GM12878 (cell line): Measurements from ENCODE around the gene ZFP36. TPM values are rescaled to one million over a fixed set of nuclear protein-coding genes. Genes with fewer than 3 reads are reported as not detected.

ENCODE experiments used
- EP300 ChIP-seq, 2 experiments: fragments of 150-350 bp in 1 of 2; IDR thresholded peaks; 2 replicates each; pipeline ENCODE4 v1.6.1; 2011 to 2012; ENCODE audit warnings: low read depth in 2 of 2, low read length in 2 of 2, borderline replicate concordance in 1 of 2, improper control_type of control experiment in 1 of 2, inconsistent platforms in 1 of 2; ENCODE audit not compliant: control insufficient read depth in 1 of 2
- FOS ChIP-seq: IDR thresholded peaks from 3 replicates; pipeline ENCODE4 v1.6.1; 2011; ENCODE audit warnings: borderline replicate concordance; ENCODE audit not compliant: insufficient read length; ENCODE audit errors: extremely low read depth
- GATAD2B ChIP-seq: fragments of 450-650 bp; conservative IDR thresholded peaks from 2 replicates; pipeline ENCODE4 v1.6.1; 2017; ENCODE audit warnings: low read depth, mild to moderate bottlenecking, moderate library complexity
- KDM1A ChIP-seq: fragments of 200-600 bp; sonication (generic); IDR thresholded peaks from 2 replicates; pipeline ENCODE4 v1.6.1; 2016; ENCODE audit warnings: borderline replicate concordance
- LARP7 ChIP-seq: fragments of 450-650 bp; IDR thresholded peaks from 2 replicates; pipeline ENCODE4 v1.6.1; 2017; ENCODE audit warnings: mild to moderate bottlenecking
- MTA2 ChIP-seq: fragments of 450-650 bp; IDR thresholded peaks from 2 replicates; pipeline ENCODE4 v1.6.1; 2016; ENCODE audit warnings: low read depth, mild to moderate bottlenecking, moderate library complexity
- NFIC ChIP-seq: IDR thresholded peaks from 2 replicates; pipeline ENCODE4 v1.6.1; 2012; ENCODE audit warnings: low read depth, mild to moderate bottlenecking, inconsistent platforms, low read length, moderate library complexity
- NR2F1 ChIP-seq: fragments of 450-650 bp; conservative IDR thresholded peaks from 2 replicates; pipeline ENCODE4 v1.6.1; 2017; ENCODE audit warnings: mild to moderate bottlenecking
- PAX5 ChIP-seq: IDR thresholded peaks from 2 replicates; pipeline ENCODE4 v1.6.1; 2011; ENCODE audit warnings: low read depth, low read length, borderline replicate concordance
- PML ChIP-seq: IDR thresholded peaks from 2 replicates; pipeline ENCODE4 v1.6.1; 2012; ENCODE audit warnings: low read length, inconsistent platforms
- SMARCA5 ChIP-seq: fragments of 450-650 bp; IDR thresholded peaks from 2 replicates; pipeline ENCODE4 v1.6.1; 2017; ENCODE audit warnings: mild to moderate bottlenecking
- SRF ChIP-seq, 2 experiments: IDR thresholded peaks; 2 replicates each; pipeline ENCODE4 v1.6.1; 2011; ENCODE audit warnings: low read depth in 2 of 2, low read length in 2 of 2, mild to moderate bottlenecking in 1 of 2, moderate library complexity in 1 of 2
- TCF12 ChIP-seq: IDR thresholded peaks from 2 replicates; pipeline ENCODE4 v1.6.1; 2011; ENCODE audit warnings: low read depth, mild to moderate bottlenecking, low read length
- TCF7 ChIP-seq: IDR thresholded peaks from 2 replicates; pipeline ENCODE4 v1.6.1; 2014; ENCODE audit warnings: antibody characterized with exemption, borderline replicate concordance
- ZNF274 ChIP-seq: IDR thresholded peaks from one replicate; pipeline ENCODE4 v1.8.0; 2011; ENCODE audit not compliant: insufficient read length, insufficient read depth
- ZNF384 ChIP-seq: IDR thresholded peaks from 2 replicates; pipeline ENCODE4 v1.6.1; 2012; ENCODE audit warnings: low read depth, mild to moderate bottlenecking, low read length, improper control_type of control experiment, borderline replicate concordance
- polyA plus RNA-seq, 11 experiments: library from polyadenylated mRNA; depleted of rRNA in 4 of 11; unstranded in 6 of 11; stranded (reverse) in 5 of 11; fragments of >200 nt; fragmentation: Nextera tagmentation in 4 of 11; fragmentation: Illumina TruSeq in 1 of 11; extraction: Ambion mirVana in 4 of 11; extraction: Trizol in 1 of 11; gene quantifications; 1 replicate in 1 of 11; 2 replicates in 10 of 11; pipeline versions ENCODE4 v1.2.1 to v1.2.3, GENCODE V29; 2011 to 2016; ENCODE audit warnings: inconsistent platforms in 2 of 11, missing spikeins in 2 of 11, low read depth in 1 of 11
- total RNA-seq, 4 experiments: library from RNA; depleted of rRNA in 3 of 4; stranded (reverse); fragments of >200 nt in 3 of 4; fragmentation: Illumina TruSeq in 1 of 4; extraction: Trizol in 1 of 4; gene quantifications; 2 replicates each; pipeline versions ENCODE4 v1.2.1 to v1.2.3, GENCODE V29; 2013 to 2021
- TF ChIP-seq, protein P1 (sequence below): fragments of 450-650 bp; IDR thresholded peaks from 2 replicates; pipeline ENCODE4 v1.6.1; 2018; ENCODE audit warnings: mild to moderate bottlenecking, low read depth, moderate library complexity; ENCODE audit not compliant: partially characterized antibody
- TF ChIP-seq, protein P2 (sequence below): IDR thresholded peaks from 2 replicates; pipeline ENCODE4 v1.6.1; 2012; ENCODE audit warnings: improper control_type of control experiment, low read depth, low read length; ENCODE audit not compliant: insufficient replicate concordance
- TF ChIP-seq, protein P3 (sequence below): fragments of 450-650 bp; IDR thresholded peaks from 2 replicates; pipeline ENCODE4 v1.6.1; 2016; ENCODE audit warnings: mild to moderate bottlenecking

Gene ZFP36
- total and polyA plus RNA-seq, 10 of the 15 experiments (the other 5 are each of a cell fraction or from before 2014, with no cell fraction given), result 5.3 to 55.0 (median 18.1) TPM

DNA sequence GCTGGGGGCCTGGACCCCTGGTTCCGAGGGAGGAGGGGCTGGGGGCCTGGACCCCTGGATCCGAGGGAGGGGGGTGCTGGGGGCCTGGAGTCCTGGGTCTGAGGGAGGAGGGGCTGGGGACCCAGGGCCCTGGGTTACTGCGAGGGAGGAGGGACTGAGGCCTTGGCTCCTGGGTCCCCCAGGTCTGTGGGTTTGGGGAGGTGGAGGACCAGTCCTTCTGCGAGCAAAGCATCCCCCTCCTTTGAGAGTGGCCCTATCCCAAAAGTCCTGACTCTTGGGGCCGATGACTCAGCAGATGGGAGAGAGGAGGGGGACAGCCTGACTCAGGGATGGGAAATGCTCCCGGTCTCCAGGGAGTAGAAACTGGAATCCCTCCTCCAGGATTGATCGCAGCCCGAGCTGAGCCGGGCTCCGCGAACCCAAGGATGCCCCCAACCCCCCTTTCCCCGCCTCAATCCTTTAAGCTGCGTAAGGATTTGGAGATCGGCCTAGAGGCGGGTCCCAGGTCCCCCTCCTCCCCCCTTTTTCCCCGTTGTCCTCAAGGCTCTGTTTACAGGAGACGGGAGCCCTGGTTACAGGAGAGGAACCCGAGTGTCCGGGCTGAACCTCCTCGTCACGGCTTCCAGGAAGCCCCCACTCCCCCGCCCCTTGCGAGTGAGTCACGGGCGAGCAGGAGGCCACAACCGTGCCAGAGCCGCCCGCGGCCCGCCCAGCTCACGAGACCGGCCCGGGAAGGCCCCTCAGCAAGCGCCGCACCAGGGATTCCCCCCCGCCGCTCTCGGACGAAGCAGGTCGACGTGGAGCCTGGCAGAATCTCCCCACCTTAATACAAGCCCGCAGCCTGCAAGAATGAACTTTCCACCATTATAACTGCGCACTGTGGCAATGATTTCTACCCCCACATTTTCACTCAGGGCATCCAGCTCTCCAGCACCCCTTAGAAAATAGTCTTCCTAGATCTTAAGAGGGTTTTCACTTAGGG, 3.0 kb upstream of the ZFP36 start (continued):
- TF ChIP-seq, protein P1, sequence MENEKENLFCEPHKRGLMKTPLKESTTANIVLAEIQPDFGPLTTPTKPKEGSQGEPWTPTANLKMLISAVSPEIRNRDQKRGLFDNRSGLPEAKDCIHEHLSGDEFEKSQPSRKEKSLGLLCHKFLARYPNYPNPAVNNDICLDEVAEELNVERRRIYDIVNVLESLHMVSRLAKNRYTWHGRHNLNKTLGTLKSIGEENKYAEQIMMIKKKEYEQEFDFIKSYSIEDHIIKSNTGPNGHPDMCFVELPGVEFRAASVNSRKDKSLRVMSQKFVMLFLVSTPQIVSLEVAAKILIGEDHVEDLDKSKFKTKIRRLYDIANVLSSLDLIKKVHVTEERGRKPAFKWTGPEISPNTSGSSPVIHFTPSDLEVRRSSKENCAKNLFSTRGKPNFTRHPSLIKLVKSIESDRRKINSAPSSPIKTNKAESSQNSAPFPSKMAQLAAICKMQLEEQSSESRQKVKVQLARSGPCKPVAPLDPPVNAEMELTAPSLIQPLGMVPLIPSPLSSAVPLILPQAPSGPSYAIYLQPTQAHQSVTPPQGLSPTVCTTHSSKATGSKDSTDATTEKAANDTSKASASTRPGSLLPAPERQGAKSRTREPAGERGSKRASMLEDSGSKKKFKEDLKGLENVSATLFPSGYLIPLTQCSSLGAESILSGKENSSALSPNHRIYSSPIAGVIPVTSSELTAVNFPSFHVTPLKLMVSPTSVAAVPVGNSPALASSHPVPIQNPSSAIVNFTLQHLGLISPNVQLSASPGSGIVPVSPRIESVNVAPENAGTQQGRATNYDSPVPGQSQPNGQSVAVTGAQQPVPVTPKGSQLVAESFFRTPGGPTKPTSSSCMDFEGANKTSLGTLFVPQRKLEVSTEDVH, result no peak
- TF ChIP-seq PAX5 (peak; percentile 81), PML (no peak), EP300 (IDR thresholded peaks at IDR 0.05; ENCODE audit: borderline replicate concordance in 1 of 2, control insufficient read depth in 1 of 2, low read depth in 2 of 2, low read length in 2 of 2) (peak; percentile 58 to 80), ZNF274 (no peak), NR2F1 (peak; percentile 84), ZNF384 (0 out of 2 replicates have a peak, but pooled peaks have one; percentile 2), KDM1A (no peak), SMARCA5 (peak; percentile 19; the same call in 1 of the 2 replicates), LARP7 (0 out of 2 replicates have a peak, but pooled peaks have one; percentile 26), SRF (IDR thresholded peaks at IDR 0.05; ENCODE audit: low read depth in 2 of 2, low read length in 2 of 2) (0 out of 4 replicates have a peak, but pooled peaks of 1 of the 2 experiments have one; percentile 7), MTA2 (peak; percentile 50; the same call in 1 of the 2 replicates), NFIC (no peak), TCF7 (no peak), FOS (no peak), TCF12 (peak; percentile 77; the same call in 1 of the 2 replicates), GATAD2B (peak; percentile 85)
- TF ChIP-seq, protein P2, sequence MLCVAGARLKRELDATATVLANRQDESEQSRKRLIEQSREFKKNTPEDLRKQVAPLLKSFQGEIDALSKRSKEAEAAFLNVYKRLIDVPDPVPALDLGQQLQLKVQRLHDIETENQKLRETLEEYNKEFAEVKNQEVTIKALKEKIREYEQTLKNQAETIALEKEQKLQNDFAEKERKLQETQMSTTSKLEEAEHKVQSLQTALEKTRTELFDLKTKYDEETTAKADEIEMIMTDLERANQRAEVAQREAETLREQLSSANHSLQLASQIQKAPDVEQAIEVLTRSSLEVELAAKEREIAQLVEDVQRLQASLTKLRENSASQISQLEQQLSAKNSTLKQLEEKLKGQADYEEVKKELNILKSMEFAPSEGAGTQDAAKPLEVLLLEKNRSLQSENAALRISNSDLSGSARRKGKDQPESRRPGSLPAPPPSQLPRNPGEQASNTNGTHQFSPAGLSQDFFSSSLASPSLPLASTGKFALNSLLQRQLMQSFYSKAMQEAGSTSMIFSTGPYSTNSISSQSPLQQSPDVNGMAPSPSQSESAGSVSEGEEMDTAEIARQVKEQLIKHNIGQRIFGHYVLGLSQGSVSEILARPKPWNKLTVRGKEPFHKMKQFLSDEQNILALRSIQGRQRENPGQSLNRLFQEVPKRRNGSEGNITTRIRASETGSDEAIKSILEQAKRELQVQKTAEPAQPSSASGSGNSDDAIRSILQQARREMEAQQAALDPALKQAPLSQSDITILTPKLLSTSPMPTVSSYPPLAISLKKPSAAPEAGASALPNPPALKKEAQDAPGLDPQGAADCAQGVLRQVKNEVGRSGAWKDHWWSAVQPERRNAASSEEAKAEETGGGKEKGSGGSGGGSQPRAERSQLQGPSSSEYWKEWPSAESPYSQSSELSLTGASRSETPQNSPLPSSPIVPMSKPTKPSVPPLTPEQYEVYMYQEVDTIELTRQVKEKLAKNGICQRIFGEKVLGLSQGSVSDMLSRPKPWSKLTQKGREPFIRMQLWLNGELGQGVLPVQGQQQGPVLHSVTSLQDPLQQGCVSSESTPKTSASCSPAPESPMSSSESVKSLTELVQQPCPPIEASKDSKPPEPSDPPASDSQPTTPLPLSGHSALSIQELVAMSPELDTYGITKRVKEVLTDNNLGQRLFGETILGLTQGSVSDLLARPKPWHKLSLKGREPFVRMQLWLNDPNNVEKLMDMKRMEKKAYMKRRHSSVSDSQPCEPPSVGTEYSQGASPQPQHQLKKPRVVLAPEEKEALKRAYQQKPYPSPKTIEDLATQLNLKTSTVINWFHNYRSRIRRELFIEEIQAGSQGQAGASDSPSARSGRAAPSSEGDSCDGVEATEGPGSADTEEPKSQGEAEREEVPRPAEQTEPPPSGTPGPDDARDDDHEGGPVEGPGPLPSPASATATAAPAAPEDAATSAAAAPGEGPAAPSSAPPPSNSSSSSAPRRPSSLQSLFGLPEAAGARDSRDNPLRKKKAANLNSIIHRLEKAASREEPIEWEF, result no peak
- TF ChIP-seq, protein P3, sequence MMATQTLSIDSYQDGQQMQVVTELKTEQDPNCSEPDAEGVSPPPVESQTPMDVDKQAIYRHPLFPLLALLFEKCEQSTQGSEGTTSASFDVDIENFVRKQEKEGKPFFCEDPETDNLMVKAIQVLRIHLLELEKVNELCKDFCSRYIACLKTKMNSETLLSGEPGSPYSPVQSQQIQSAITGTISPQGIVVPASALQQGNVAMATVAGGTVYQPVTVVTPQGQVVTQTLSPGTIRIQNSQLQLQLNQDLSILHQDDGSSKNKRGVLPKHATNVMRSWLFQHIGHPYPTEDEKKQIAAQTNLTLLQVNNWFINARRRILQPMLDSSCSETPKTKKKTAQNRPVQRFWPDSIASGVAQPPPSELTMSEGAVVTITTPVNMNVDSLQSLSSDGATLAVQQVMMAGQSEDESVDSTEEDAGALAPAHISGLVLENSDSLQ, result no peak
- TF ChIP-seq, all 136 proteins: peak for 55
